ENCODE data around the gene TTLL1. TPM values are rescaled to one million over a fixed set of nuclear protein-coding genes. Genes with fewer than 3 reads are reported as not detected.

TTLL1 gene
- total and polyA plus RNA-seq, 2 experiments from 2014 or later = 5.5 to 6.8 TPM

DNA sequence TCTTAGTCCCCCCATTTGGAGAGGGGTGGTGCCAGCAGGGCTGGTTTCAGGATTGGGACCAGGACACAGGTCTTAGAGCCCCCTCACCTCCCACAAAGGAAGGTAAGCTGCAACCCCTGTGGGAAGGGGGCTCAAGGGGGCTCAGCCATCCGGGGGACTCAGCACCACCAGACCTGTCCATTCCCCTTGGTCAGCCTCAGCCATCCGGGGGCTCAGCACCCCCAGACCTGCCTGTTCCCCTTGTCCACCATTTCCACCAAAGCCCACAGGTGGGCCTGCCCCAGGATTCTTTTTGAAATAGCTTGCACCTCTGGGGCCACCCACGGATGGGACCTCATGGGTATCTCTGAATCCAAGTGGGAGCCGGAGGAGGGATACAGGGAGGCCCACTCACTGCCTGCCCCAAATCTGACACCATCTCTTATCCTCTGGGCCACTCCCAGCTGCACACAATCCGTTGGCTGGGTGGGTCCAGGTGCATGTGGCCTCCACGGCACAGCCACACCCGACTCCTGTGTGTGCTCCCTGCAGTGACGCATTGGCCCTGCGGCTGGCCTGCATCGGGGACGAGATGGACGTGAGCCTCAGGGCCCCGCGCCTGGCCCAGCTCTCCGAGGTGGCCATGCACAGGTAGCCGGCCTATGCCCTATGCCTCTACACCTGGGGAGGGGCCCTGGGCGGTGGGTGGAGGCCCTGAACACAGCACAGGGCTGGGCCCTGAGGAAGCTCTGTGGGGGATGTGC, 38.1 kb upstream of the TTLL1 start:
- Histone ChIP-seq H3K9me2 (ENCODE audit: insufficient read depth) (no peaks in the 10 kb centered on the region), H3K79me2 (replicated peaks; ENCODE audit: insufficient read depth) (no peaks in the 10 kb centered on the region), H3K4me2 (no peak overlapping the region), H3K4me3 (no peak overlapping the region), H3K27ac (ENCODE audit: low read depth) (no peak overlapping the region), H3K4me1 (ENCODE audit: insufficient read depth) (no peaks in the 10 kb centered on the region; the same call in 1 of the 2 replicates), H4K20me1 (replicated peaks; ENCODE audit: insufficient read depth) (0 out of 2 replicates have a peak, but pooled peaks cover 10% of the 10 kb centered on the region), H2AFZ (no peak overlapping the region), H3K36me3 (ENCODE audit: insufficient read depth) (no peaks in the 10 kb centered on the region), H3F3A (replicated peaks; ENCODE audit: low read depth) (no peaks in the 10 kb centered on the region; the same call in 1 of the 2 replicates), H3K27me3 (ENCODE audit: insufficient read depth) (no peaks in the 10 kb centered on the region)
- no peaks in the 10 kb centered on the region for H3K9me3 Mint-ChIP-seq
- no peak for ATAC-seq
- no peak for DNase-seq (ENCODE audit: low spot score)
- peaks cover 8% of the 10 kb centered on the region; the same call in 2 of the 3 replicates for H3K4me1 Mint-ChIP-seq
- no peak overlapping the region for H3K27ac Mint-ChIP-seq
- peaks cover 3% of the 10 kb centered on the region; the same call in 1 of the 3 replicates for H3K36me3 Mint-ChIP-seq (ENCODE audit: low read depth)
- TF ChIP-seq, protein P1, sequence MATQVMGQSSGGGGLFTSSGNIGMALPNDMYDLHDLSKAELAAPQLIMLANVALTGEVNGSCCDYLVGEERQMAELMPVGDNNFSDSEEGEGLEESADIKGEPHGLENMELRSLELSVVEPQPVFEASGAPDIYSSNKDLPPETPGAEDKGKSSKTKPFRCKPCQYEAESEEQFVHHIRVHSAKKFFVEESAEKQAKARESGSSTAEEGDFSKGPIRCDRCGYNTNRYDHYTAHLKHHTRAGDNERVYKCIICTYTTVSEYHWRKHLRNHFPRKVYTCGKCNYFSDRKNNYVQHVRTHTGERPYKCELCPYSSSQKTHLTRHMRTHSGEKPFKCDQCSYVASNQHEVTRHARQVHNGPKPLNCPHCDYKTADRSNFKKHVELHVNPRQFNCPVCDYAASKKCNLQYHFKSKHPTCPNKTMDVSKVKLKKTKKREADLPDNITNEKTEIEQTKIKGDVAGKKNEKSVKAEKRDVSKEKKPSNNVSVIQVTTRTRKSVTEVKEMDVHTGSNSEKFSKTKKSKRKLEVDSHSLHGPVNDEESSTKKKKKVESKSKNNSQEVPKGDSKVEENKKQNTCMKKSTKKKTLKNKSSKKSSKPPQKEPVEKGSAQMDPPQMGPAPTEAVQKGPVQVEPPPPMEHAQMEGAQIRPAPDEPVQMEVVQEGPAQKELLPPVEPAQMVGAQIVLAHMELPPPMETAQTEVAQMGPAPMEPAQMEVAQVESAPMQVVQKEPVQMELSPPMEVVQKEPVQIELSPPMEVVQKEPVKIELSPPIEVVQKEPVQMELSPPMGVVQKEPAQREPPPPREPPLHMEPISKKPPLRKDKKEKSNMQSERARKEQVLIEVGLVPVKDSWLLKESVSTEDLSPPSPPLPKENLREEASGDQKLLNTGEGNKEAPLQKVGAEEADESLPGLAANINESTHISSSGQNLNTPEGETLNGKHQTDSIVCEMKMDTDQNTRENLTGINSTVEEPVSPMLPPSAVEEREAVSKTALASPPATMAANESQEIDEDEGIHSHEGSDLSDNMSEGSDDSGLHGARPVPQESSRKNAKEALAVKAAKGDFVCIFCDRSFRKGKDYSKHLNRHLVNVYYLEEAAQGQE (IDR thresholded peaks at IDR 0.05; ENCODE audit: unreplicated experiment) = no peak
- TF ChIP-seq, protein P2, sequence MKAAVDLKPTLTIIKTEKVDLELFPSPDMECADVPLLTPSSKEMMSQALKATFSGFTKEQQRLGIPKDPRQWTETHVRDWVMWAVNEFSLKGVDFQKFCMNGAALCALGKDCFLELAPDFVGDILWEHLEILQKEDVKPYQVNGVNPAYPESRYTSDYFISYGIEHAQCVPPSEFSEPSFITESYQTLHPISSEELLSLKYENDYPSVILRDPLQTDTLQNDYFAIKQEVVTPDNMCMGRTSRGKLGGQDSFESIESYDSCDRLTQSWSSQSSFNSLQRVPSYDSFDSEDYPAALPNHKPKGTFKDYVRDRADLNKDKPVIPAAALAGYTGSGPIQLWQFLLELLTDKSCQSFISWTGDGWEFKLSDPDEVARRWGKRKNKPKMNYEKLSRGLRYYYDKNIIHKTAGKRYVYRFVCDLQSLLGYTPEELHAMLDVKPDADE (IDR thresholded peaks at IDR 0.05) = no peak
- TF ChIP-seq EZH2 (IDR thresholded peaks at IDR 0.05; ENCODE audit: low read depth, unreplicated experiment) = no peak
- TF ChIP-seq, protein P3, sequence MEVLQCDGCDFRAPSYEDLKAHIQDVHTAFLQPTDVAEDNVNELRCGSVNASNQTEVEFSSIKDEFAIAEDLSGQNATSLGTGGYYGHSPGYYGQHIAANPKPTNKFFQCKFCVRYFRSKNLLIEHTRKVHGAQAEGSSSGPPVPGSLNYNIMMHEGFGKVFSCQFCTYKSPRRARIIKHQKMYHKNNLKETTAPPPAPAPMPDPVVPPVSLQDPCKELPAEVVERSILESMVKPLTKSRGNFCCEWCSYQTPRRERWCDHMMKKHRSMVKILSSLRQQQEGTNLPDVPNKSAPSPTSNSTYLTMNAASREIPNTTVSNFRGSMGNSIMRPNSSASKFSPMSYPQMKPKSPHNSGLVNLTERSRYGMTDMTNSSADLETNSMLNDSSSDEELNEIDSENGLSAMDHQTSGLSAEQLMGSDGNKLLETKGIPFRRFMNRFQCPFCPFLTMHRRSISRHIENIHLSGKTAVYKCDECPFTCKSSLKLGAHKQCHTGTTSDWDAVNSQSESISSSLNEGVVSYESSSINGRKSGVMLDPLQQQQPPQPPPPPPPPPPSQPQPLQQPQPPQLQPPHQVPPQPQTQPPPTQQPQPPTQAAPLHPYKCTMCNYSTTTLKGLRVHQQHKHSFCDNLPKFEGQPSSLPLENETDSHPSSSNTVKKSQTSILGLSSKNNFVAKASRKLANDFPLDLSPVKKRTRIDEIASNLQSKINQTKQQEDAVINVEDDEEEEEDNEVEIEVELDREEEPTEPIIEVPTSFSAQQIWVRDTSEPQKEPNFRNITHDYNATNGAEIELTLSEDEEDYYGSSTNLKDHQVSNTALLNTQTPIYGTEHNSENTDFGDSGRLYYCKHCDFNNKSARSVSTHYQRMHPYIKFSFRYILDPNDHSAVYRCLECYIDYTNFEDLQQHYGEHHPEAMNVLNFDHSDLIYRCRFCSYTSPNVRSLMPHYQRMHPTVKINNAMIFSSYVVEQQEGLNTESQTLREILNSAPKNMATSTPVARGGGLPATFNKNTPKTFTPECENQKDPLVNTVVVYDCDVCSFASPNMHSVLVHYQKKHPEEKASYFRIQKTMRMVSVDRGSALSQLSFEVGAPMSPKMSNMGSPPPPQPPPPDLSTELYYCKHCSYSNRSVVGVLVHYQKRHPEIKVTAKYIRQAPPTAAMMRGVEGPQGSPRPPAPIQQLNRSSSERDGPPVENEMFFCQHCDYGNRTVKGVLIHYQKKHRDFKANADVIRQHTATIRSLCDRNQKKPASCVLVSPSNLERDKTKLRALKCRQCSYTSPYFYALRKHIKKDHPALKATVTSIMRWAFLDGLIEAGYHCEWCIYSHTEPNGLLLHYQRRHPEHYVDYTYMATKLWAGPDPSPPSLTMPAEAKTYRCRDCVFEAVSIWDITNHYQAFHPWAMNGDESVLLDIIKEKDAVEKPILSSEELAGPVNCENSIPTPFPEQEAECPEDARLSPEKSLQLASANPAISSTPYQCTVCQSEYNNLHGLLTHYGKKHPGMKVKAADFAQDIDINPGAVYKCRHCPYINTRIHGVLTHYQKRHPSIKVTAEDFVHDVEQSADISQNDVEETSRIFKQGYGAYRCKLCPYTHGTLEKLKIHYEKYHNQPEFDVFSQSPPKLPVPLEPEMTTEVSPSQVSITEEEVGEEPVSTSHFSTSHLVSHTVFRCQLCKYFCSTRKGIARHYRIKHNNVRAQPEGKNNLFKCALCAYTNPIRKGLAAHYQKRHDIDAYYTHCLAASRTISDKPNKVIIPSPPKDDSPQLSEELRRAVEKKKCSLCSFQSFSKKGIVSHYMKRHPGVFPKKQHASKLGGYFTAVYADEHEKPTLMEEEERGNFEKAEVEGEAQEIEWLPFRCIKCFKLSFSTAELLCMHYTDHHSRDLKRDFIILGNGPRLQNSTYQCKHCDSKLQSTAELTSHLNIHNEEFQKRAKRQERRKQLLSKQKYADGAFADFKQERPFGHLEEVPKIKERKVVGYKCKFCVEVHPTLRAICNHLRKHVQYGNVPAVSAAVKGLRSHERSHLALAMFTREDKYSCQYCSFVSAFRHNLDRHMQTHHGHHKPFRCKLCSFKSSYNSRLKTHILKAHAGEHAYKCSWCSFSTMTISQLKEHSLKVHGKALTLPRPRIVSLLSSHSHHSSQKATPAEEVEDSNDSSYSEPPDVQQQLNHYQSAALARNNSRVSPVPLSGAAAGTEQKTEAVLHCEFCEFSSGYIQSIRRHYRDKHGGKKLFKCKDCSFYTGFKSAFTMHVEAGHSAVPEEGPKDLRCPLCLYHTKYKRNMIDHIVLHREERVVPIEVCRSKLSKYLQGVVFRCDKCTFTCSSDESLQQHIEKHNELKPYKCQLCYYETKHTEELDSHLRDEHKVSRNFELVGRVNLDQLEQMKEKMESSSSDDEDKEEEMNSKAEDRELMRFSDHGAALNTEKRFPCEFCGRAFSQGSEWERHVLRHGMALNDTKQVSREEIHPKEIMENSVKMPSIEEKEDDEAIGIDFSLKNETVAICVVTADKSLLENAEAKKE (CRISPR knock-in tag; IDR thresholded peaks at IDR 0.05) = no peak
- no peak for TF ChIP-seq ZNF331 (CRISPR knock-in tag; IDR thresholded peaks at IDR 0.05; ENCODE audit: low read depth)
- TF ChIP-seq, protein P4, sequence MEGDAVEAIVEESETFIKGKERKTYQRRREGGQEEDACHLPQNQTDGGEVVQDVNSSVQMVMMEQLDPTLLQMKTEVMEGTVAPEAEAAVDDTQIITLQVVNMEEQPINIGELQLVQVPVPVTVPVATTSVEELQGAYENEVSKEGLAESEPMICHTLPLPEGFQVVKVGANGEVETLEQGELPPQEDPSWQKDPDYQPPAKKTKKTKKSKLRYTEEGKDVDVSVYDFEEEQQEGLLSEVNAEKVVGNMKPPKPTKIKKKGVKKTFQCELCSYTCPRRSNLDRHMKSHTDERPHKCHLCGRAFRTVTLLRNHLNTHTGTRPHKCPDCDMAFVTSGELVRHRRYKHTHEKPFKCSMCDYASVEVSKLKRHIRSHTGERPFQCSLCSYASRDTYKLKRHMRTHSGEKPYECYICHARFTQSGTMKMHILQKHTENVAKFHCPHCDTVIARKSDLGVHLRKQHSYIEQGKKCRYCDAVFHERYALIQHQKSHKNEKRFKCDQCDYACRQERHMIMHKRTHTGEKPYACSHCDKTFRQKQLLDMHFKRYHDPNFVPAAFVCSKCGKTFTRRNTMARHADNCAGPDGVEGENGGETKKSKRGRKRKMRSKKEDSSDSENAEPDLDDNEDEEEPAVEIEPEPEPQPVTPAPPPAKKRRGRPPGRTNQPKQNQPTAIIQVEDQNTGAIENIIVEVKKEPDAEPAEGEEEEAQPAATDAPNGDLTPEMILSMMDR (conservative IDR thresholded peaks at IDR 0.05; ENCODE audit: low read depth in 2 of 2) = no peak
- no peak for TF ChIP-seq JUNB (IDR thresholded peaks at IDR 0.05; ENCODE audit: unreplicated experiment)
- TF ChIP-seq STAT1 (IDR thresholded peaks at IDR 0.05; ENCODE audit: unreplicated experiment) = no peak
- no peak for TF ChIP-seq EZH2phosphoT487 (IDR thresholded peaks at IDR 0.05; ENCODE audit: unreplicated experiment)
- TF ChIP-seq NANOG (IDR thresholded peaks at IDR 0.05; ENCODE audit: borderline replicate concordance) = no peak
- no peak for TF ChIP-seq POLR2AphosphoS5 (IDR thresholded peaks at IDR 0.05; ENCODE audit: low read depth)
- TF ChIP-seq ZNF114 (CRISPR knock-in tag; IDR thresholded peaks at IDR 0.05) = no peak
- H3K4me3 Mint-ChIP-seq = no peak overlapping the region
- H3K27me3 Mint-ChIP-seq (ENCODE audit: insufficient read depth, low read depth, poor library complexity) = peaks cover 8% of the 10 kb centered on the region

All from GM23338 (cell line).